GM20000 (cell line): ENCODE results near the gene HELZ.

Source experiments
- DNase-seq: peaks from one replicate; pipeline ENCODE4 v3.0.0; 2012; ENCODE audit warnings: low spot score
- TF ChIP-seq, protein P1 (sequence below): IDR thresholded peaks from 2 replicates; pipeline ENCODE4 v1.5.1; 2012; ENCODE audit warnings: mild to moderate bottlenecking, control low read depth; ENCODE audit errors: extremely low read depth, missing control alignments

HELZ gene

DNA sequence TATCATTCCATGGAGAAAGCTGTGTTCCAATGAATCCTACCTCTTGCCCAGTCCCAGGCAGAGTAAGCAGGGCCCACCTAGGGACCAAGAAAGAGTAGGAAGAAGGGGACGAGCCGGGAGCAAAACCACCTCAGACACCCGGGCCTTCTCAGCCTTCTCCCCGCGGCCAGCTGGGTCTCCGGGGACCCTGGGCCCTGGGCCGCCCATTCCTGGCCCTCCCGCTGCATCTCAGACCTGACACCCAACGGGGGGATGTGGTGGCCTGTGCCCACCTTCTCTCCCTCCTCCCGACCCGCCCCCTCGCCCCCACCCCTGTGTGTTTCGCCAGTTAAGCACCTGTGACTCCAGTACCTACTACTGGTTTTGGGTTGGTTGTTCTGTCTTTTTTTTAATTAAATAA, 212.0 kb downstream of the HELZ start:
- no peak for DNase-seq
- TF ChIP-seq, protein P1, sequence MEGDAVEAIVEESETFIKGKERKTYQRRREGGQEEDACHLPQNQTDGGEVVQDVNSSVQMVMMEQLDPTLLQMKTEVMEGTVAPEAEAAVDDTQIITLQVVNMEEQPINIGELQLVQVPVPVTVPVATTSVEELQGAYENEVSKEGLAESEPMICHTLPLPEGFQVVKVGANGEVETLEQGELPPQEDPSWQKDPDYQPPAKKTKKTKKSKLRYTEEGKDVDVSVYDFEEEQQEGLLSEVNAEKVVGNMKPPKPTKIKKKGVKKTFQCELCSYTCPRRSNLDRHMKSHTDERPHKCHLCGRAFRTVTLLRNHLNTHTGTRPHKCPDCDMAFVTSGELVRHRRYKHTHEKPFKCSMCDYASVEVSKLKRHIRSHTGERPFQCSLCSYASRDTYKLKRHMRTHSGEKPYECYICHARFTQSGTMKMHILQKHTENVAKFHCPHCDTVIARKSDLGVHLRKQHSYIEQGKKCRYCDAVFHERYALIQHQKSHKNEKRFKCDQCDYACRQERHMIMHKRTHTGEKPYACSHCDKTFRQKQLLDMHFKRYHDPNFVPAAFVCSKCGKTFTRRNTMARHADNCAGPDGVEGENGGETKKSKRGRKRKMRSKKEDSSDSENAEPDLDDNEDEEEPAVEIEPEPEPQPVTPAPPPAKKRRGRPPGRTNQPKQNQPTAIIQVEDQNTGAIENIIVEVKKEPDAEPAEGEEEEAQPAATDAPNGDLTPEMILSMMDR, result no peak

DNA sequence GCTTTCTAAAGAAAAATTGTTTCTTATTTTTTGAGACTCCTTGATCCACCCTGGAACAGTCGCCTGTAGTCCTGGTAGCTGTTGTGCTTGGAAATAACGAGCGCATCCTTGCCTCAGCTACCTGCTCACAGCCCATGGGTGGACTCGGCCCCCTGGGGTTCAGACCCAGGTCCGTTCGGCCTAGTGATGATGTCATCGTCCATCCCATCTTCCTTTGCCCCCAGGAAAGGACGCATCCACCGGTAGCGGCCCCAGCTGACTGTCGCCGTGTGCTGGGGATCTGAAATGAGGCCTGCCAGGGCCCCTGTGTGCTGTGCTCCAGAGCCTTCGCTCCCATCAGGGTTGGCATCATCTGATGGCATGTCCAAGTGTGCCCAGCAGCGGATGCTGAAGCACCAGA, 212.6 kb downstream of the HELZ start:
- TF ChIP-seq, protein P1, result no peak
- no peak for DNase-seq

DNA sequence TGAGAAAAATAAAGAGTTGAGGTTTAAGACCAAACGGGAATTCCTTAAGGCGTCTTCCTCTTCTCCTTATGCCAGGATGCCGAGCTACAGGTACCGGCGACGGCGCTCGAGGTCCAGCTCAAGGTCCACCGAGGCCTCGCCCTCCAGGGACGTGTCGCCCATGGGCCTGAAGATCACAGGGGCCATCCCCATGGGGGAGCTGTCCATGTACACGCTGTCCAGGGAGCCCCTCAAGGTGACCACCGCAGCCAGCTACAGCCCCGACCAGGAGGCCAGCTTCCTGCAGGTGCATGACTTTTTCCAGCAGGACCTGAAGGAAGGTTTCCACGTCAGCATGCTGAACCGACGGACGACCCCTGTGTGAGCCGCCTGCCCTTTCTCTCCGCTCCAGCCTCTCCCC, 214.4 kb downstream of the HELZ start:
- no peak for DNase-seq
- TF ChIP-seq, protein P1, result no peak

DNA sequence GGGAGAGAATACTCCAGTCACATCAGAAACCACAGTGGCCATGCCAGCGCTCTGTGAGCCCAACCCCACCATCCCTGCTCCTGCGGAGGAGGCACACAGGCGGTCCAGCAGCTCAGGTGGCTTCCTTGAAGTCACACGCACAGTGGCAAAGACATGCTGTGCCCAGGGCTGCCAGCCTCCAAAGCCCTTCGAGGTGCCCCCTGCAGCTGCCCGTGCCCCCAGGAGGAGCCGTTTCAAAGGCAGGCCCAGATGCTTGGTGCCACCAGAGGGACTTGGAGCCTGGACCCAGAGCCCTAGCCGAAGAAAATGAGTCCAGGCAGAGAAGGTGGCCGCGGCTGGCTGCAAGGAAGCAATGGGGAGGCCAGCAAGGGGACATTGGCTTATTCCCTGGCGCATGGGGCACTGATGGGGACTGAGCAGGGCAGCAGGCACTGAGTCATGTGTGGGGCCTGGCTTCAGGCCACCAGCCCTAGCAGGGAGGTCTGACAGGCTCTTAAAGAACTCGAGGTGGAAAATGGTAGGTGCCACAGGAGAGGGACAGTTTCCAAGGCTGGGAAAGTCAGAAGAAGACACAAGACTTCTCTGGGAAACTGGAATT, 217.9 kb downstream of the HELZ start:
- DNase-seq, result no peak
- TF ChIP-seq, protein P1, result no peak

DNA sequence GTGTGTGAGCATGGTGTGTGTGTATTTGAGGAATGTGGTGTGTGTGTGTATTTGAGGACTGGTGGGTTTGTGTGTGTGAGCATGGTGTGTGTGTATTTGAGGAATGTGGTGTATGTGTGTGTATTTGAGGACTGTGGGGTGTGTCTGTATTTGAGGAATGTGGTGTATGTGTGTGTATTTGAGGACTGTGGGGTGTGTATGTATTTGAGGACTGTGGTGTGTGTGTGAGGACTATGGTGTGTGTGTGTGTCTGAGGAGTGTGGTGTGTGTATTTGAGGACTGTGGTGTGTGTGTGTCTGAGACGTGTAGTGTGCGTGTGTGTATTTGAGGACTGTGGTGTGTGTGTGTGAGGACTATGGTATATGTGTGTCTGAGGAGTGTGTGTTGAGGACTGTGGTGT, 218.7 kb downstream of the HELZ start:
- DNase-seq, result no peak
- TF ChIP-seq, protein P1, result no peak

DNA sequence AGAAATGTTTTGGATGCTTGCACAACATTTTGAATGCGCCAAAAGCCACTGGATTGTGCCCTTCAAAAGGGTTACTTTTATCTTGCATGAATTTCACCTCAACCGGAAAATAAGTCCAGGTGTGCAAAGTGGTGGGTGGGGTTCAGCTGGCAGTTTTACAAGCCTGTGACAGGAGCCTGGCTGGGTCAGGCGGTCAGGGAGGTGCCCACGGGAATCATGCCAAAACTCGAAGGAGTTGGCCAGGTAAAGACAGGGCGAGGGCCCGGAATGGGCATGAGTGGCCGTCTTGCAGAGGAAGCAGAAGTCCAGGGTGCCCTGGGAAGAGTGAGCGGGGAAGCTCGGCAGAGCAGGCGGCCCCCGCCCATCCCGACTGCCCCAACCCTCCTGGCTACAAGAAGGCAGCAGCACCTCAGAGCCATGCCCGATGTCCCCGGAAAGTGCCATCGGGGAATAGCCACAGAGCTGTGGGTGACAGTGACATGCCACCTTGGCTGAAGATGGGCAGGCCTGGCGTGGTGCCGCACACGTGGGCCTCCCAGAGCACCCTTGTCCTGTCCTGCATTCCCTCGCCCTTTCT, 219.7 kb downstream of the HELZ start:
- no peak for DNase-seq
- TF ChIP-seq, protein P1, result no peak

DNA sequence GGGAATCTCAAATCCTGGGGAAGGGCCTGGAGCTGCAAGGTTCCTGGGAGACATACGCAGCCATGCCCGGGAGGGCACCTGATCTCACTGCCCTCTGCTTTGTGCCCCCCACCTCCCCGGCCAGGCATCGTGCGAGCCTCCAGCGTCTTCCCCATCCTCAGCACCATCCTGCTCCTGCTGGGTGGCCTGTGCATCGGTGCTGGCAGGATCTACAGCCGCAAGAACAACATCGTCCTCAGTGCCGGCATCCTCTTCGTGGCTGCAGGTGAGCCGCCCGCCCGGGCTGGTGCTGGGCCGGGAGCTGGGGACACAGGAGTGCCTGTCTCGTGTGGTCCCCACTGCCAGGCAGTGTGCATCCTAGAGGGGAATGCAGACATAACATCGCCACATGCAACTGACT, 220.3 kb downstream of the HELZ start:
- TF ChIP-seq, protein P1, result no peak
- no peak for DNase-seq
